Globus pallidus (tissue), 1 donor: ENCODE measurements around the gene MPP1.

Source experiments
- DNase-seq: peaks from one replicate; pipeline ENCODE4 v3.0.0-alpha.2; 2015; ENCODE audit warnings: low spot score

The MPP1 gene

DNA sequence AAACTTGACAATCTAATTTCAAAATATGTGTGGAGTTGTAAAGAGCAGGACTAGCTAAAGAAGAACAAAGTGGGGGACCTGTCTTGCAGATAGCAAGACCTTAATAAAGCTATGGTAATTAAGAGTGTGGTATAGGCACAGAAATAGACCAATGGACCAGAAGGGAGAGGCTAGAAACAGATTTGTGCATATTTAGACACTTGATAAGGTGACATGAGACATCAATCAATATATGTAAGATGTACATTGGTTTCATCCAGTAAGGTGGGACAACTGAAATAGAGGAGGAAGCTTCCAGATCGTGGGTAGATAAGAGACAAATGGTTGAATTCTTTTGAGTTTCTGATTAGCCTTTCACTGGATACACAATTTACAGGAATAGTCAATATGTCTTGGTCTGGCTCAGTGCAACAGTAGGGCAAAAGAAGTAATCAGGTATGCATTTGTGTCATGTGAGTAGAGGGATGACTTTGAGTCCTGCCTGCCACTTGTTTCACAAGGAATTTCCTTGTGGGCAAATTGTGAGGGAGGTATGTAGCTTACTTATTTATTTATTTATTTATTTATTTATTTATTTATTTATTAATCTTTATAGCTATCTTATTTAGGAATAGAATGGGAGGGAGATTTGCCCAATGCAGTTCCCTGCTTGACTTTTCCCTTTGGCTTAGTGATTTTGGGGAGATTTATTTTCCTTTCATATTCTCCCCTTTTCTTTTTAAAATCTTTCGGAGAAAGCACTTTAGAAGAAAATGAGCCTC, 7.2 kb upstream of the MPP1 start:
- no peak for DNase-seq

DNA sequence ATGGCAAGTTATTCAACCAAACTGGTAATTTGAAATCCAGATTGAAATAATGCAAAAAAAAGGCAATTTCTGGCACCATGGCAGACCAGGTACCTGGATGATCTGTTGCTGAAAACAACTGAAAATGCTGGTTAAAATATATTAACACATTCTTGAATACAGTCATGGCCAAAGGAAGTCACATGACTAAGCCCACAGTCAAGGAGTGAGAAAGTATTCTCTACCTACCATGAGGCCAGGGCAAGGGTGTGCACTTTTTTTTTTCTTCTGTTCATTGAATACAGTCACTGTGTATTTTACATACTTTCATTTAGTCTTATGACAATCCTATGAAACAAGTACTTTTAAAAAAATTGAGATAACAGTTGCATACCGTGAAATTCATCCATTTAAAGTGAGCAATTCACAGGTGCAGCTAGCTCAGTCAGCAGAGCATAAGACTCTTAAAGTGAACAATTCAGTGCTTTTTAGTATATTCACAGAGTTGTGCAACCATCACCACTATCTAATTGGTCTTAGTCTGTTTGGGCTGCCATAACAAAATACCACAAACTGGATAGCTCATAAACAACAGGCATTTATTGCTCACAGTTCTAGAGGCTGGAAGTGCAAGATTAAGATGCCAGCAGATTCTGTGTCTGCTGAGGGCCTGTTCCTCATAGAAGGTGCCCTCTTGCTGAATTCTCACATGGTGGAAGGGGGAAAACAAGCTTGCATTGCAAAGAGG, 4.8 kb upstream of the MPP1 start:
- no peak for DNase-seq

DNA sequence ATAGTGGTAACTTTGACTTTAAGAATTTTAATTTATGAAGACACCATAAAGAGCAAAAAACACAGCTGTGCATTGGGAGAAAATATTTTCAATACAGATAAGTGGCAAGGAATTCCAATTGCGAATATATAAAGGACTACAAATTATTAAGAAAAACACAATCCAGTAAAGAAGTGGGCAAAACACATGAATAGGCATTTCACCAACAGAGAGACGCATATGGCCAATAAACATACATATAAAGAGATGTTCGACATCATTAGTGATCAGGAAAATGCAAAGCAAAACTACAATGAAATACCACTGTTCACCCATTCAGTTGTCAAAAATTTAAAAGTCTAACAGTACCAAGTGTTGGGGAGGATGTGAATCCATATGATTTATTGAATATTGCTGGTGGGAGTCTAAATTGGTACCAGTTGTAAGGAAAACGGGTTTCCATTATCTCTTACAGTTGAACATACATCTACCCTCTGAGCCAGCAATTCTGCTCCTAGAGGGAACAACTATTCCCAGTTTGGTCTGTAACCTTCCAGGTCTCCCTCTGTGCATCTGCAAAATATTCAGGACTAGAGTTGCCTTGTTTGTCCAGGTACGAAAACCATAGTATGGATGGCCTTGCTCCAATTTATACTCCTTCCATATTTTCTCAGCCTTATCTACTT, 1.7 kb upstream of the MPP1 start:
- no peak for DNase-seq

DNA sequence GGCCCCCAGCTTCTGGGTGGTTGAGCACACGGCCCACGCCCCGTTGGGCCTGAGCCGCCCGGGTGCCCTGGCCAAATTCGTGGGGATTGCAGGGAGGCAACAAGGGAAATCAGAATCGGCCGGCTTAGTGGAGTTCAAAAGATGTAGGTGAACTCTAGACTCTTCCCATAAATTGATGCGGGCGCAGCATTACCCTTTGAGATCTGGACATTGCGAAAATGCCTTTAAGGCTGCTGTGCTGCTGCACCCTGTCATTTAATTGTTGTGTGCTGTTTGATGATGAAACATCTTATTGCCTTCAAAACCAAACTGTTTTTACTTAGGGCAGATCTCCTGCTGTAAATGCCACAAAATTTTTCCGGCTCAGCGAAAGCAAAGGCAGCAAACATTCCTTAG, 409 bp upstream of the MPP1 start:
- DNase-seq: no peak

DNA sequence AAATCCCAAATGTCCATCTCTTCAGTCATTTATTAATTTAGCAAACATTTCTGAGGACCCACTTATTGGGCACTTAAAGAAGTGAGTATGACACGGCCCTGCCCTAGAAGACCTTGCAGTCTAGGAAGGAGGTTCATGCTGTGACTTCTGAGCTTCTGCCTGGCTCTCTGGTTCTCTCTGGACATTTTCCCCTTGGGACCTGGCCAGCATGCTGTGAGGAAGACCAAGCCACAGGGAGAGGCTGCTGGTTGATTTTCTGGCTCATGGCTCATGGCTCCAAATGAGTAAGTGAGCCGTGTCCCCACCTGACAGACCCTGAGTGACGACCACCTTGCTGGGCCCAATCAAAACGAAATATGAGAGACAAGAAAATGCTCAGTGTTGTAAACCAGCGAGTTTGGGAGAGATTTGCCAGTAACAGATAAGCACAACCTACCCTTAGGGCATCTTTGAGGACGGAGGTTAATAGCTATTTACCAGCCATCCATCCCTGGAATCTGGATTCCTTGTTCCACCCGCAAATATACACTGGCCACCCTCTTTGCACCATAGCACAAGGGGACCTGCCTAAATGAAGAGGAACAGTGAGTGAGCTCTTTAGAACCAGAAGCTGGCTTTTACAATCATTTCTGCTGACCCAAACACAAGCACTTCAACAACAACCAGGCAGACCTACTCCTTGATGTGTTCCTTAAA, 876 bp downstream of the MPP1 start:
- no peak for DNase-seq

DNA sequence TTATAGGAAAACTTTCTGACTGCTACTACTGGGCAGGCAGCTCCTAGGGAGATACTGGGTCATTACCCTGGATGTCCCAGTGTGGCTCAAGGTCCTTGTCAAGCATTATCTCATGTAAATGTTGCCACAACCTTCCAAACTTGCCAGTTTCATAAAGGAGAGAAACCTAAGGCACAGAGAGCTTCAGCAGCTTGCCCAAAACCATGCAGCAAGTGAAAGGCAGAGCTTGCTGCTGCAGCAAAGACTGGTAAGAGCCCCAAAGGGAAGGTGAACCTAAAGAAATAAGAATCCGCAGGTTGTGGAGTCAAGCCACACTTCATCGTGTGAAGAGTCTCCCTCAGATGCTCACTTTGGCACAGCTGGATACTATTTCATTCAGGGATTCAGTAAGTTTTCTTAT, 2.3 kb downstream of the MPP1 start:
- no peak for DNase-seq

DNA sequence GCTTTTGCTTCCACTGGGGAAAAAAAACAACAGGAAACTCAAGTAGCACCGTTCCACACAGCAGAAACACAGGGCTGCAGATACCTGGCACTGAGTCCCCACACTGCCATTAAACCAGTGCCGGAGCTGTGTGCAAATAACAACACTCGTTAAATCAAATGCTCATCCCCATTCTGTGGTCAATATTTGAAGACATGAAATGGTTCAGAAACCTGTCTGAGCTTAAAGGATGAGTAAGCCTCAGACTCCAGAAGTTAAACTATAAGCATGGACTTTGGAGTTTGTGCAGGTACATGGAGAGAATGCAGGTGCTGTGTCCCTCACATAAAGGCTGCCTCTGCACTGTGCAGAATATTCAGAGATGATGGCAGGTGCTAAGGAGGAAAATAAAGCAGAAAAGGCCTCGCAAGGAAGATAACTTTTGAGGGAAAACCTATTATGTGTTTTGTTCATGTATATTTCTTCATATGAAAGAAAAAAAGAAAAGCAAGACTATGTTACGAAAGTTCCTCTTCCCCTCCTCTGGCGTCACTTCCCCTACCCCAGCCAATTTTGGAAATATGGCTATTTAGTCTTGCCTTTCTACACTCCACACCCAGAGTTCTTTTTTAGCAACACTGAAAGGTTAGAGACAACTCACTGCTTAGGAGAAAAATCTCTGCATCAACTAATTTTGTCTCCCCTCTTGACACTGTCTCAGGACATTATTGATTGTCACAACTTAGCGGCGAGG, 4.6 kb downstream of the MPP1 start:
- no peak for DNase-seq

DNA sequence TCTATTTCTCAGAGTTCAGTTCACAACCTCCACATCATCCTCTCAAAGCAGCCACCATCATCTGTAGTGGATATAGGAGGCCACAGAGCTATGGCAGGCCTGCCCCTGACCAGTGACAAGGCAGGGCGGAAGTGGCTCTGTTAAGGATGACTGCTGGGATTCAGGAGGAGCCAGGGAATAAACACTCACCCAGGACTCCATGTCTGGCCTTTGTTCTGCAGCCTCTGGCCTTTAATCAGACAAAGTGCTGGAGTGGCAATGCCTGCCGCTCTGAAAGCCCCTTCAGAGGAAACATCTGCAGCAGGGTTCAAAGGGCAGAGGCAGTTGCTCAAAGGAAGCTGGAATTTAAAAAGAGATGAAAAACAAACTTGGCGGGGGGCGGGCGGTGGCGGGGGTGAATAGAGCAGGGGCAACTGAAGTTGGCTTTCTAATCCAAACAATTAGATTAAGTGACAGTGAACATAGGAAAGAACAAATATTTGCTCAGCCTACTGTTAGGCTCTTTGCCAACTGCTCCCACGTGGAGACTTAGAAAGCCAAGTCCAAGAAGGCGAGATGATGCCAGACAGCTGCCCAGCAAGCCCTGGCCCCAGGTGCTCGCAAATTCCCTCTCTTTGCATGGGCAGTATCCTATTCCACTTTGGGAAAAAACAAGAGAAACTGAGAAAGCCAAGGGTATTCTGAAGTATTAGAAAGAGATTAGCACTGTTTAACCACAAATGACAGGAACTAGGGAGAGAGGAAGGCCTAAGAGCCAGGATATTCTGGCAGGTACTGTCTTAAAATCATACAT, 5.5 kb downstream of the MPP1 start:
- DNase-seq: no peak

DNA sequence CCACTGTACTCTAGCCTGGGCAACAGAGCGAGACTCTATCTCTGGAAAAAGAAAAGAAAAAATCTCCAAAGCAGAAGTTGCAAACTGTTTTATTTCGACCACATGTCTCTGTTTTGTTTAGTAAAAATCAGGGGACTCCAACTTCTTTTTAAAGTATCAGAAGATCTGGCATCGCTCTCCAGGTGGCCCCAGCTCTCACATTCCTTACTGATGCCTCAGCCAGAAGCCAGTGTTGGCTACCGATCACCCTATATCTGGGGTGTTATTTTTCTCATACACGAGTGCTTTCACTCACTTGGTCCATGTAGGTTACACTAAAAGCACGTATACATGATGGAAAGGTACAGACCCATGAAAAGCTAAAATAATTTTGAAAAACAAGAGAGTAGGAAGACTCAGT, 8.3 kb downstream of the MPP1 start:
- no peak for DNase-seq

DNA sequence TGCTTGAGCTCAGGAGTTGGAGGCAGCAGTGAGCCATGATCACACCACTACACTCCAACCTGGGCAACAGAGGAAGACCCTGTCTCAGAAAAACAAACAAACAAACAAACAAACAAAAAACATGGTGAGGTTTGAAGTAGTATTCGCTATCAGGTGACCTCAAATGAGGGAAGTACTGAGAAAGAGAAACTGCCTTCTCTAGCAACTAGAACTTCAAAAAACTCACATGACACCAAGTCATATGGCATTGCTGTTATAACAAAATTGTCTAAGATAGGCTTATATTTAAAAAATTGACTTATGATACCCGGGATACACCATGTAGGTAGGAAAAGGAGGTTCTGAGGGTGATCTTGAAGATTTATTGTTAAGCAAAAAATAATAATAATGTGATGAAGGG, 10.3 kb downstream of the MPP1 start:
- DNase-seq: no peak

DNA sequence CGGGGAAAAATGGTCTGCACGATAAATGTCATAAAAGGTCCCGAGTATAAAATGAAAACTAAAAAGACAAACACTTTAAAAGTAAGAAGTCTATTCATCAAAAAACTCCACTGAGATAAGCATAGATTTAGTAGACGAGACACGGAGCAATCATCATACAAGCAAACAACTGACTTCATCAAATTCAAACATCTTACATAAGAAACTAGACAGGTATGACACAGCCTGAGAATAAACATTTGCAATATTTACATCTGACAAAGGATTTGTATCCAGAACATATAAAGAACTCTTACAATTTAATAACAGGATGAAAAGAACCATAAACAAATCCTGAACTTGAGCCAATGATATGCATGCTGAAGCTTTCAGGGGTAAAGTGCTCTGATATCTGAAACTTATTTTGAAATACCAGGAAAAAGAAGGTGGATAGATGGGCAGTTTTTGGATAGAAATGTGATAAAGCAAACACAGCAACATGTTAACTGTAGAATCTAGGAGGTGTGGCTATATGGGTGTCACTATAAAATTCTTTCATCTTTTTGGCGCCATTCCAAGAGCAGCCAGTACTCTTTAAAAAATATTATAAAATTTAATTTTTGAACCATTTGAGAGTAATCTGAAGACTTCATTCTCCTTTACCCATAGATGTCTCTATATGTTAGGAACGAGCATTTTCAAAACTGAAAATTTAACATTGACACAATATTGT, 12.0 kb downstream of the MPP1 start:
- DNase-seq: no peak

DNA sequence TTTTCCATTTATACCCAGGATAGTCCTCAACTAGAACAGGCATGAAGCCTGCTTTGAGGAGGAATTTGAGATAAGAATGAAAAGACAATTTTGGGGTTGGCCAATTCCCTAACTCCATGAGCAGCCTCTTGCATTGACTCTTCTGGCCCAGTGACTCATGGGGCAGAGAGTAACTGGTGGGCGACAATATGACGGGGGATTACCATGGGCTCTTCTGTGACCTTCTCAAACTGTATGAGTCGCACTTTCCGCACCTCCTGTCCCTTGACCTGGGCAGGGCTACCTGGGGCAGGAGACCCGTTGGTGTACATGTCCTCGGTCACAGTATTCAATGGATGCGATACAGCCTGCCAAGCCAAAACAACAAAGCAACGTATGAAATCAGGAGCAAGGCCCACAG, 13.3 kb downstream of the MPP1 start:
- no peak for DNase-seq

DNA sequence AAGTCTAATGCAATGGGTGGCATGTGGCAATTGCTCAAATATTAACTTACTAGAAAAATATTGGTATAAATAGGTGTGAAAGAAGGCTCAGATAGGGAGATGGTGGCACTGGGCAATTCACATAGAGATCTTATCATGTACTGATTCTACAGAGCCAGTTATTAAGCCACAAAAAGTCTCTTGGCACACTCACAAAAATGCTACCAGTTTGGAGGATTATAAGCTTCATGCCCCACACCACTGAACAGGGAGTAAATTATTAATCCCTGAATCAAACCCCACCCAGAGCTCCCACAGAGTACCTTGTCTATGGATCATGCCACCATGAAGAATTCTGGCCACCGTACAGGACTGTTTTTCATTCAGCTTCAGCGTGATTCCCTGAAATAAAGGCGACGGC, 13.8 kb downstream of the MPP1 start:
- no peak for DNase-seq

DNA sequence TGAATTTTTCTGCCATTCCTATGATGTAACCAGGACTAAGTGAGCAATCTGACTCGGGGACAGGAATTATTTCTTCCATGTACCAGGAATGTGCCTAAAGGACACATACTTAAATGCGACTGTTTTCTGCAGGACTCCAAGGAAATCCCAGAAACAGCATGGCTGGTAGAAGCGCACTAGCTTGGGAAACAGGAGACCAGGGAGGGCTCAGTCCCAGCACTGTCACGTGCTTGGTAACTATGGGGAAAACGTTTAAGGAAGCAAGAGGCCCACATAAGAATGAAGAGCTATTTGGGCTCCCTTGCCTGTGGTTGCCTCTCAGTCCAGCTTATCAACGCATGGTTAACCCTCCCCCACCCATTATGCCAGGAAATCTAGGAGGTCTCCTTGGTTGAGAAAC, 19.6 kb downstream of the MPP1 start:
- no peak for DNase-seq

DNA sequence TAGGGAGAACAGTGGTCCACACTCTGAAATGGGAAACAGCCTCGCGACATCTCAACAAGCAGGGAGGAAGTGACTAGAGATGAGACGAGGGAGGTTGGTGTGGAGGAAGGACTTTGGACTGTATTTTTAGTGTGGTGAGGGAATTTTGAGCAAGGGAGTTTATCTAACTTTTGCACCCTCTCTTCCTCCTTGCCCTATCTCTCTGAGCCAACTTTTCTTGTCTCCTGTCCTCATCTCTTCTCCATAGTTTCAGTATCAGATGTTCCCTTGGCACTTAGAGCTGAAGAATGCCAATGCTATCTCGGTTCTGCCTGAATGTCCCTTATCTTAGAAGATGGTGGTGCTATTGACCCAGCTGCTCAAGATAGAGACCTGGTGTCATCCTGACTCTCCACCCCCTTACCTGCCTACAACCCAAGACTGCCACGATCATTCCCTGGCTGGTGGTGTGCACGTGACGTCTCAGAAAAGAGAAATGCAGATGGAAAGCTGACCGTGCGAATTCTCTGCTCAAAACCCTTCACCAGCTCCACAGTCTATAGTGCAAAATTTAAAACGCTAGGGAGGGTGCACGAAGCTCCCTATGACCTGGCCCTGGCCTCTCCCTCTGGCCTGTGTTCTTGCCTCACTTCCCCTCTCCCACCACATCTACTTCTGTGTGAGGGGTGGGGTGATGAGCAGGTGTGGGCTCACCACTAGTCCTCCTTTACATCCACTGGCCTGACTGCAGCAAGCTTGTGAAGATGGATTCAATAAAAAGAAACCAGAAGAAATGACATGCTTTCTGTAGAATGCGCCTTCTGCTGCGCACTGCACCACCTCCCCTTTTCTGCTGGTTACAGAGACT, 20.9 kb downstream of the MPP1 start:
- DNase-seq: no peak

DNA sequence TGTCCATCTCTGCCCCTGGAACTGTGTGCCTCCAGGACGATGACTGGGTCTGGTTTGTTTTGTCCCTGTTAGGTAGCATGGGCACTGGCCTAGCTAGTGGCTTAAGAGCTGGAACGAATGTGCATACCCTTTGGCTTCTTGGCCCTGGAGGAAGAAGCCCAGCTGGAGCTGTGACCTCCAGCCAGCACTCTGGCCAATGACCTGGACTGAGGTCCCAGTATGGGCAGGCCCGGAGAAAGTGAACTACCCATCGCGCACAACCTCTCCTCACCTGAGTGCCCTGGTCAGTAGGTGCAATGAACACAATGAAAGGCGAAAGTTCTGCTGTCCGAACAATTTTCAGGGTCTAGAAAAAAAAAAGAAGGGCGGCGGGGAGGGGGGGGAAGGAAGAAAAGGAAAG, 24.3 kb downstream of the MPP1 start:
- DNase-seq: no peak

DNA sequence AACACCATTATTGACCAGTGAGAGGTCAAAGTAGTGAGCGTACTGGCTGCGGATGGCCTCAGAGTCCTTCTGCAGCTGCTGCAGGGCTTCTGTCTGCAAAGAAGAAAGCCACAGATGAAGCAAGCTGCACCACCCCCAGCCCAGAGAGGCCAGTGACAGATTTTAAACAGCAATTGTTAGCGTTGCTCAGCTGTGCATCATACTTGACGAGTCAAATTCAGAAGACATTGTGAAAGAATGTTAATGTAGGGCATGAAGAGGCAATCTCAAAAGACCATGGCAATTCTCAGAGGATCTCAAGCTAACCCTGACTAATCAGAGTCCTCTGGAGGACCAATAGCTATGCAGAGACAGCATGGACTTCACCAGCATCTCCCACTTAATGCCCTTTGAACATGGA, 26.0 kb downstream of the MPP1 start:
- DNase-seq: no peak

DNA sequence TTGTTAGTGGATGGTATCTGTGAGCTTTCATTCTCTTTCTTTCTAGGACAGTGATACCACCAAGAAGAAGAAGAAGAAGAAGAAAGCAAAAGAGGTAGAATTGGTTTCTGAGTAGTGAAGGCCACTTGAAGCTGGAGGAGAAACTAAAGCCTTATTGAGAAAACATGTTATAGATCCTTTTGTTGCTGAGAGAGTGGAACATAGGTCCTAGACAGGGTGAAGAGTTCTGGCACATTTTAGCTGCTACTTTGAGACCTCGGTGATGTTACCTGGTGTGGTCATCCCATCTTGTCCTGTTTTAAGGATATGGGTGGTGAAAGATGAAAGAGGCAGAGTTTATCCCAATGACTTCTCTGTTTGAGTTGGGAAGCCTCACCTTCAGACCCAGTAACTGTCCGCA, 28.5 kb downstream of the MPP1 start:
- DNase-seq: no peak
